NCI-H2107 (cell line): ENCODE data around the gene PEX5L.
"Not testable (repeated sequence)": the region's sequence is repeated elsewhere in the genome, so short reads cannot be mapped to it uniquely, and the experiment has no call there.

Experiments used
- DNase-seq: peaks from one replicate; lab custom pipeline; 2025; lab: John Stamatoyannopoulos, UW

PEX5L gene

GRCh38 chr3:179837374-179837773 lies 199.4 kb downstream of the PEX5L start:
- DNase-seq = no peak

GRCh38 chr3:179833294-179833693 lies 203.4 kb downstream of the PEX5L start:
- no peak for DNase-seq

DNA sequence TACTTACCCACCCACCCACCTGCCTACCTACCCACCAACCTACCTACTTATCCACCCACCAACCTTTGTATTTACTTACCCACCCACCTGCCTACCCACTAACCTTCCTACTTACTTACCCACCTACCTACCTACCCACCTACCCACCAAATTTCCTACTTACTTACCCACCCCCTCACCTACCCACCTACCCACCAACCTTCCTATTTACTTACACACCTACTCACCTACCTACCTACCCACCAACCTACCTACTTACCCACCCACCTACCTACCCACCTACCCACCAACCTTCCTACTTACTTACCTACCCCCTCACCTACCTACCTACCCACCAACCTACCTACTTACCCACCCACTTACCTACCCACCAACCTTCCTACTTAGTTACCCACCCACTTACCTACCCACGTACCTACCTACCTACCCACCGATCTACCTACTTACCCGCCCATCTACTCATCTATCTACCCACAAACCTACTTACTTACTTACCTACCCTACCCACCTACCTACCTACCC lies 204.3 kb downstream of the PEX5L start:
- DNase-seq = no peak

- no peak for DNase-seq
These were observed 207.3 kb downstream of the PEX5L start for GRCh38 chr3:179829401-179829800.

GRCh38 chr3:179828738-179829137 lies 208.0 kb downstream of the PEX5L start:
- no peak for DNase-seq

DNA sequence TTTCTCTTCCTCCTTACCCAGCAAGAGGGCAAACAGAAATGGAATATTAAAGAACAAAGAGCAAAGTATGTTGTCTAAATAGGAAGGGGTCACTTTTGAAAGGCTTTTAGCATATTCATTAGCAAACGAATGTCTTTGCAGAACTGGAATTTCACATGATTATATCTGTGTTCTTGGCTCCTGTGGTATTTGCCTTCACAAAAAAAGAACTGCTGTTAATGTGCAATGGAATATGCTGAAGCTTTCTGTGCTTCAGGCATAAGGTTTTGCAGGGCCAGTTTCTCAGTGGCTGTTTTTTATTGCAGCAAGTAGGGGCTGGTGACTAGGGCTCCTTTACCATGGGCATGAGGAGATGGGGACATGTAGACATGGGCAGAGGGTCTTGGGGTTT lies 210.5 kb downstream of the PEX5L start:
- DNase-seq = no peak

- DNase-seq = no peak
These were observed 211.1 kb downstream of the PEX5L start for GRCh38 chr3:179825527-179826246.

DNA sequence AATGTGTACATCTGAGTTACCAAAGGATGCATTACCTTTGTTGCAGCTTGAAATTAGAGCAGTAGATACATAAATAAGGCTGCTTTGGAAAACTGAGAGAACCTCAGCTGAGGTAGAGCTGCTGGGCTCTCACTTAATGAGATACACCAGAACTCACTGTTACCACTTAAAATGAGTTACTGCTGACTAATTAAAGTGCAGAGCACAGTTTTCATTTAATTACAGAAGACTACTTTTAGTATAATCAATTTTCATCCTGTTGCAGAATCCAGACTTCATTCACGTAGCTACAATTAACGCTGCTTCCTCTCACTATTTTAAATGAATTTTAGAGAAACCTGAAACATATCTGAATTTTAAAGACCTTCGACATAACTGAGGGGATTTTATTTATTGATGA lies 214.4 kb downstream of the PEX5L start:
- no peak for DNase-seq

DNA sequence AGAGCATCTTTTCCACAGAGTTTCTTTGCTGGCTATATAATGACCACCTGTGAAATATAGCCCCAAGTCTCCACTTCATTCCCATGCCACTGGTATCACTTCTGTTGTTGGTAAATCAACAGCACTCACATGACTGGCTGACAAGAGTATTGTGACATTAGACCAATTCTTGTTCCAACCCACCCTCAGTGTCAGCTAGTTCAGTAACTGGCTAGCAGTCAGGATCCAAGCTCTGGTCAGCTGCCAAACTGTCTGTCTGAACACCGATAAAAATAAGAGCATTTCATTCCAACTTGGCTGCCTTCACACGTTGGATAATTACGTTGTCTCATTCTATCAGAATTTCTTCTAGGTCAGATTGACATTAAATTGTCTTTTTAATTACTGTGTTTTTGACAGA lies 217.4 kb downstream of the PEX5L start:
- no peak for DNase-seq

GRCh38 chr3:179812096-179812382 lies 224.7 kb downstream of the PEX5L start:
- no peak for DNase-seq

- DNase-seq = peak; percentile 70
These were observed 225.2 kb downstream of the PEX5L start for GRCh38 chr3:179811321-179812095.

- DNase-seq = no peak
These were observed 227.1 kb downstream of the PEX5L start for GRCh38 chr3:179809639-179810038.

- no peak for DNase-seq
These were observed 229.1 kb downstream of the PEX5L start for GRCh38 chr3:179807588-179807987.

GRCh38 chr3:179806177-179806576 lies 230.6 kb downstream of the PEX5L start:
- DNase-seq = no peak

DNA sequence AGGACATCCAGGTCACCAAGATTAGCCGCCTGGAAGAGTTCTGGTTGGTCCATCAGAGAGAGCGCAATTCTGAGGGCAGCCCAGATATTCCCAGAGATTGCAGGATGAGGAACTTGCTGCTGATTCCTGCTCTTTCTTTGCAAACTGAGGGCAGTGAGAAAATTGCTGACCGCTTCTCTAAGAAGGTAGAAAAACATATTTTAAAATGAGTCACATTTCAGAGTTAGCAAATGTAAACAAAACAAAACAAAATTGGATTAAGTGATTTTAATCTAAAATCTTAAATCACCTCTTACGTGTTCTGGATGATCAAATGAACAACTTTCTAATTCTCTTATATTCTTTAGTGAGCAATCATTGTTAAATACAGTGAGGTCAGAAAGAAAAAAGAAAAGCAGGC lies 234.9 kb downstream of the PEX5L start:
- DNase-seq = no peak

DNA sequence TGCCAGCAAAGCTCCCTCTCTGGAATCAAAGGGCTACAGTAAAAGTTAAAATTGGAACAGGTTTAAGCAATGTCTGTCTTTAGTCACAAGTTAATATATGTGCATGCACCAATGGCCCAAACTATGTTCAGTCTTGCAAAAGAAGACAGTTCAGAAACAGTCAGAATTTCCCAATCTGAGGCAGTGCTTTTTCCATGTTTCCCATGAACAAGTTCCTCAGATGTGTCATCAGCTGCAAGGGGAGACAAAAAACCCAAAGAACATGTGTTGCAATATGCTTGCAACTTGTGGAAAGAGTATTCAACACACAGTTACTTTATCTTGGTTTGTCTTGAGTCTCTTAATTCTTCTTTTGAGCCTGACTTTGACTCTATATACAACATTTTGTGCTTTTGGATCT lies 235.5 kb downstream of the PEX5L start:
- DNase-seq = no peak

DNA sequence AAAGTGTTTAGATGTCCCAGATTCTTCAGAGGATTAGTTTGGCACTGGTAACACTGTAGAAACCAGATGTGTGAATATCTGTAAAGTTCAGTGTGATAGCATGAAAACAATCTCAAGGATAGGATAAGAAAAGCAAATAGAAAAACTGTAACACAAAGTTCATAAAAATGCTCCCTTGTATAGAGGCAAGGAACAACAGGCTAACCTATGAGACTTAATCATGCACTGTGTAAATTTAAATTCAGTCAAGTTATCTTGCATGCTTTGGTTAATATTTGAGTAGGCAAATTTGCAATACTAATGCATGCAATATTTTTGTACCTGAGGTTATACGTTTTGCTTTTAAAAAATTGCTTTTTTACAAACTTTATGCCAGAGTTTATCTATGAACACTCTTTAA lies 239.5 kb downstream of the PEX5L start:
- DNase-seq = no peak

DNA sequence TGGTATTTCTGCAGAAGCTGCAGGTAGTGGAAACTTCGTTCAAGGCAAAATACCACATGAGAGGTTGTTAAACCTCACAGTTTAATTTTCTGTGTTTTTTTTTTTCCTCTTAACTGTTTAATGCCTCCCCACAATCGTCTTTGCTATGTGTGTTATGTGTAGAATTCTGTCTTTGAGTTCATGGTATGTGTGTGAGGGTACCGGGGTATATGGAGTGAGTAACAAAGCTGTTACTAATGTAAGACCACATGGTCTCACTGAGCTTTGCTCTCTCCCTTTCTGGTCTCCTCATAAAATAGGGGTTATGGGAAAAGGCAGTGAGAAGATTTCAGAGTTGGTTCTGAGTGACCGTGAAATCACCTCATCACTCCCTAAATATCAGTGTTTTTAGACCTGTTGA lies 240.3 kb downstream of the PEX5L start:
- no peak for DNase-seq

DNA sequence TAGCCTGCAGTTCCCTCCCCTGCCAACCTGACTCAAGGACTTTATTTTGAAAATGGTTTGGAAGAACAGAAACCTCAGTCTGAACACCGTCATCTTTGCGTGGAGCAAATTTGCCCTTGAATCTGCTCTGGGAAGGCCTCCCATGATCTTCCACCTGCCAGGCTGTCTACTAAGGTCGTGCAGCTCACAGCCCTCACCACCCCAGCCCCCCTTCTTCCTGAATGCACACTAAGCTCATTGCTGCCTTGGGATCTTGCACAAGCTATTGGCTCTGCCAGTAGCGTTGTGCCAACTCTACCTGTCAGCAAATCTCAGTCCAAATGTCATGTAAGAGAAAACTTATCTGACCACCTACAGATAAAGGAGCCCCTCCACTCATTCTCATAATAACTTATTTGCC lies 242.4 kb downstream of the PEX5L start:
- DNase-seq = no peak

DNA sequence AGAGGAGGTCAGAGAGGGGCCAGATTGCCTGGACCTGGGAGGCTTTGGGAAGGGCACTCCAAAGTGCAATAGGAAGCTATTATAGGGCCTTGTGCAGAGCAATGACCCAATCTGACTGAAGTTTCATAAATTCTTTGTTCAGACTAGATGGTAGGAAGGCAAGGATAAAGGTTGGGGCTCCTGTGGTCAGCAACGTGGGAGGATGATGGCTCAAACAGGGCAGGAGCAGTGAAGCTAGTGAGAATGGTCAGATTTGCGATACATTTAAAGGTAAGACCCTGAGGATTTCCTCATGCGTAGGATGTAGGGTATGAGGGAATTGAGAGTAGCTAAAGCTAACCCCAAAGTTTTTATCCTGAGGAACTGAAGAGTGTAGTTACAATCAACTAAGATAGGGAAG lies 244.9 kb downstream of the PEX5L start:
- DNase-seq = no peak

- no peak for DNase-seq
These were observed 247.7 kb downstream of the PEX5L start for GRCh38 chr3:179788996-179789395.

GRCh38 chr3:179782841-179783240 lies 253.9 kb downstream of the PEX5L start:
- not testable (repeated sequence) for DNase-seq

DNA sequence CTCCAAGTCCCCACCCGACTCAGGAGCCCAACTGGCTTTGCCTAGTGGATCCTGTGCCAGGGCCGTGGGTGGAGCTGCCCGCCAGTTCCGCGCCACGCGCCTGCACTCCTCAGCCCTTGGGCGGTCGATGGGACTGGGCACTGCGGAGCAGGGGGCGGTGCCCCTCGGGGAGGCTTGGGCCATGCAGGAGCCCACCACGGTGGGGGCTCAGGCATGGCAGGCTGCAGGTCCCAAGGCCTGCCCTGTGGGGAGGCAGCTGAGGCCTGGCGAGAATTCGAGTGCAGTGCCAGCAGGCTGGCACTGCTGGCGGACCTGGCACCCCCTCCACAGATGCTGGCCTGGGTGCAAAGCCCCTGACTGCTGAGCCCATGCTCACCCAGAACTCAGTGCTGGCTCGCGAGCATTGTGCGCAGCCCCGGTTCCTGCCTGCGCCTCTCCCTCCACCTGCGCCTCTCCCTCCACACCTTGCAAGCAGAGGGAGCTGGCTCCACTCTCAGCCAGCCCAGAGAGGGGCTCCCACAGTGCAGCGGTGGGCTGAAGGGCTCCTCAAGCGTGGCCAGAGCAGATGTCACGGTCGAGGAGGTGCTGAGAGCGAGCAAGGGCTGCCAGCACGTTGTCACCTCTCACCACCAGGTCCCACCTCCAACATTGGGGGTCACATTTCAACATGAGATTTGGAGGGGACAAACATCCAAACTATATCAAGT lies 261.2 kb downstream of the PEX5L start:
- DNase-seq = no peak
